22Rv1 (cell line): ENCODE measurements around the gene SUSD3.

Experiments used
- H3K27ac ChIP-seq: fragments of 450-650 bp; 2 replicates; pipeline ENCODE4 v1.5.1; 2017
- CTCF ChIP-seq: fragments of 450-650 bp; IDR thresholded peaks from 2 replicates; pipeline ENCODE4 v1.5.1; 2017; ENCODE audit warnings: mild to moderate bottlenecking
- ZFX ChIP-seq: fragments of 450-650 bp; IDR thresholded peaks from 2 replicates; pipeline ENCODE4 v1.6.1; 2017; ENCODE audit warnings: antibody characterized with exemption, borderline replicate concordance

SUSD3 gene

GRCh38 chr9:93122721-93123221 lies 64.3 kb downstream of the SUSD3 start:
- TF ChIP-seq CTCF (no peak), ZFX (no peak)
- no peak overlapping the region for H3K27ac ChIP-seq

GRCh38 chr9:93123561-93124283 lies 65.2 kb downstream of the SUSD3 start:
- H3K27ac ChIP-seq: no peak overlapping the region
- no peak for TF ChIP-seq ZFX
- TF ChIP-seq CTCF: no peak

- no peak overlapping the region for H3K27ac ChIP-seq
- TF ChIP-seq CTCF: no peak
- no peak for TF ChIP-seq ZFX
Observed at GRCh38 chr9:93124793-93125192, 66.3 kb downstream of the SUSD3 start.

GRCh38 chr9:93125331-93125894 lies 66.9 kb downstream of the SUSD3 start:
- no peak overlapping the region for H3K27ac ChIP-seq

GRCh38 chr9:93126151-93126781 lies 67.8 kb downstream of the SUSD3 start:
- no peak for TF ChIP-seq ZFX
- no peak for TF ChIP-seq CTCF
- H3K27ac ChIP-seq: no peak overlapping the region

More at GRCh38 chr9:93125331-93125894, 66.9 kb downstream of the SUSD3 start:
- TF ChIP-seq CTCF (no peak), ZFX (no peak)

GRCh38 chr9:93126825-93127368 lies 68.4 kb downstream of the SUSD3 start:
- TF ChIP-seq CTCF (no peak), ZFX (no peak)
- no peak overlapping the region for H3K27ac ChIP-seq
